Stimulated activated CD4-positive, alpha-beta T cell treated with anti-CD3 and anti-CD28 coated beads, Interleukin-2, amount 100 ng/mL, for 24 hours (primary cell): ENCODE results near the gene ART5.

Experiments used
- DNase-seq, 2 donors: peaks; one replicate each; pipeline ENCODE4 v3.0.0-alpha.2; 2020

Gene ART5, protein sequence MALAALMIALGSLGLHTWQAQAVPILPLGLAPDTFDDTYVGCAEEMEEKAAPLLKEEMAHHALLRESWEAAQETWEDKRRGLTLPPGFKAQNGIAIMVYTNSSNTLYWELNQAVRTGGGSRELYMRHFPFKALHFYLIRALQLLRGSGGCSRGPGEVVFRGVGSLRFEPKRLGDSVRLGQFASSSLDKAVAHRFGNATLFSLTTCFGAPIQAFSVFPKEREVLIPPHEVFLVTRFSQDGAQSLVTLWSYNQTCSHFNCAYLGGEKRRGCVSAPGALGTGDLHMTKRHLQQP

DNA sequence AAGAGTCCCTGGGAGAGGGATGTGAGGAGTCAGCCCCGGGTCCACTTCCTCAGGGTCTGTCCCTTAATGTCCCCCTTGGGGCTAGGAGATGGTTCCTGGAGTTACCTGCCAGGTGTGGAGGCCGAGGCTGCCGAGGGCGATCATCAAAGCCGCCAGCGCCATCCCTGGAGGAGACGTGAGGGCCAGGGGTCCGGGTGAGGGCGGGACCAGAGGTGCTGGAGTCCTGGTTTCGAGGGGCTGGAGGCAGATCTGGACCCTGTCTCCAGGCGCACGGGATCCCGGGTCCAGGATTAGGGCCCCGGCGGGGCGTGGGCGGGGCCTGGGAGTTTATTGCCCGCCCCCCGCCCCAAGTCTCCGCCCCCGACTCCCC is at the start of gene ART5:
ART5 (minus strand) TSS at position 292 of the 370 bp plus-strand sequence; CDS start at position 162, 130 bp downstream.
- DNase-seq, result no peak

DNA sequence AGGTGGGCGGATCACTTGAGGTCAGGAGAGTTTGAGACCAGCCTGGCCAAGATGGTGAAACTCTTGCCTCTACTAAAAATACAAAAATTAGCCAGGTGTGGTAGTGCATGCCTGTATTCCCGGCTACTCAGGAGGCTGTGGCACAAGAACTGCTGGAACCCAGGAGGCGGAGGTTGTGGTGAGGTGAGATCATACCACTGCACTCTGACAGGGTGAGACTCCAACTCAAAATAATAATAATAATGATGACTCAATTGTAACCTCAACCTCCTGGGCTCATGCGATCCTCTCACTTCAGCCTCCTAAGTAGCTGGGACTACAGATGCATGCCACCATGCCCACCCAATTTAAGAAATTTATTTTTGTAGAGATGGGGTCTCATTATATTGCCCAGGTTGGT is 45.0 kb upstream of the ART5 start:
- no peak for DNase-seq

DNA sequence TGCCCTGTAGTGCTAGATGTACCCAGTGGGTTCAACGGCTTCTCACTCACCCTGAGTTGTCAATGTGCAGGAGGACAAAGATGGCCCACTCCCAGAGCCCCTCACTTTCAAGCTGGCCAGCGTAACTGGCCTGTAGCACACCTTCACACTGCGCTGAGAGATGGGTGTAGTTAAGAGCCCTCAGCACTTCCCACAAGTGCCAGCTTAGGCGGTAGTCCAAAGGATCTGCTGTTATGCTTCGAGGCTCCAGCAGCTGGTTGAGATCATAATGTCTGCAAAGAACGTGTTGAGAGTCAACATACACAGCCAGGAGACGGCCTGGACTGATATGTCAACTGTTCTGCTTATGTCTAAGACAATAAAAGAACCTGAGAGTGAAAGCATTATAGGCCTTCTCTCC is 44.1 kb upstream of the ART5 start:
- DNase-seq, result no peak

DNA sequence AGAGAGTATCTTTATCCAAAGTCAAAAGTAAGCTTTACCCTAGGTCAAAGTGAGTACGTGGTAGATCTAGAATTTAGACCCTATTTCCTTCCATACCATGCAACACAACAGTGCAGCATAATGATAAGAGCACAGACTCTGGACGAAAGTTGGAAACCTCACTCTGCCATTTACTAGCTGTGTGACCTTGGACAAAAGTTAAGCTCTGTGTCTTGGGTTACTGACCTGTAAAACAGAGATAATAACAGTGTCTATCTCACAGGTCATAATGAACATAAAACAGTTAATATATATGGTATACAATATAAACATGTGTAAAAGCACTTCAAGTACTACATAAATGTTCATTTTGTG is 43.0 kb upstream of the ART5 start:
- no peak for DNase-seq

DNA sequence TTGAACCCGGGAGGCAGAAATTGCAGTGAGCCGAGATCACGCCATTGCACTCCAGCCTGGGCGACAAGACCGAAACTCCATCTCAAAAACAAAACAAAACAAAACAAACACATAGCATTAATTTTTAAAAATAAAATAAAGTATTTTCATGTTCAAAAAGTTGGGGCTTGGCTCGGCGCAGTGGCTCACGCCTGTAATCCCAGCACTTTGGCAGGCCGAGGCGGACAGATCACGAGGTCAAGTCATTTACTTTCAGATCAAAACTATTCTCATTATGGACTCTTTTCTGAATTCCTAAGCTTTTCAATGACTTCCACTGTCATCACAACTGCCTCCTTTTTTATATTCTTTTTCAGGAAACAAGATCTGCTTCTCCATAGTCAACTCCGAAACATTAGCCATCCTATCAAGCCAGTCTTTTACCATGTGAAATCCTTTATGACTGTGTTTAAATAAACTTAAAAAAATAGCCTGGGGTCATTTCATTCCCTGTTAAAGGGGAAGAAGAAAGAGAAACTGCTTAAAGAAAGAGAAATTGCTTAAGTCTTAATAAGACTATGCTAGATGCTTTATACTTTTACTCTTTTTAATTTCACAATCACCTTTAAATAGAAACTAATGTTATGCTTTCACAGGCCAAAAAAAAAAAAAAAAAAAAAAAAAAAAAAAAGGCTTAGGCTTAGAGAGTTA is 42.5 kb upstream of the ART5 start:
- no peak for DNase-seq

DNA sequence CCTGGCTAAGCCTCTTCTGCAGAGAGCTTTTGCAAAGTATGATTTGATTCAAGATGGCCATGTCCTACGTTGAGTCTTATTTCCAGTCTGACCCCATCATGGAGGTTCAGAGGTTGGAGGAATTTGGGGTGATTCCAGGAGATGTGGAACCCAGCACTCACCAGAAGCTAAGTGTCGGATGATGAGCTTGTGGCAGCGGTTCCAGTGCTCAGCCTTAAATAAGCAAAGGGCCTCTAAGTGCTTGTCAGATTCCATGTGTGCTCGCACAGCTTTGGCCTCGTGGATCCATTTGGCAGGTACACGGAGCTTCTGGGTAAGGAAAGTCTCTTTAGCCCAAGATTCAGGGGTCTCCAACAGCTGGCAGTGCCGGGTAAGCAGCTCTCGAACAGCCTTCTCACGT is 41.2 kb upstream of the ART5 start:
- no peak for DNase-seq

DNA sequence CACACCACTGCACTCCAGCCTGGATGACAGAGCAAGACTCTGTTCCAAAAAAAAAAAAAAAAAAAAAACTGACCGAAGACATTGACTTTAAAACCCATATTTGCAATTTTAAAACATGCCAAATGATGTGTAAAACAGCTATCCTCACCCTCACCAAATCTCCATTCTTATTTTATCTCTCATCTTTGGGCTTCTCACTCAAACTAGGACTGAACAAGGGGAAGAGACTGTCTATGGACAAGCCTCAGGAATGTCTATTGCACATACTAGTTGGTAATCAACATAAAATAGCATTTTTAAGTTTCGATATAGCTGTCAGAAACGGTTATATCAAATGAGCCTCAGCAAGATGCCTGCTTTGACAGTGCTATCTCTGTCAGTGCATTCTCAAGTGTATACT is 37.3 kb upstream of the ART5 start:
- DNase-seq, result no peak

DNA sequence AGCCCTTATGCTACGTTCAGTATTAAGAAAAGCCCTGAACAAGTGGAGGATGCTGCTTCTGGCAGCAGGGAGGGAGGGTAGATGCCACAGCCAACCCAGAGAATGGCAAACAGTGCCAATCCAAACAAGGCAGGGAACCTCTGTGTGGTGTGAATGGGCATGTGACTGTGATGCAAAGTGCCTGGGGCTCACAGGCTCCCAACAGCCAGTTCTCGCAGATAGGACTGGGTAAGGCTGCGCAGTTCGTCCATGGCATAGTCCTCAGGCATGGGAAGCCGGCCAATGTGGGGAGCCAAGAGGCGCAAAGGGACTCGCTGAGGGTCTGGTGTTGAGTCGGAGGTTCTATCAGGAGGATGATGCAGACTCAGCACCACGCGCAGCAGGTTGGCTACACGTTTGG is 34.2 kb upstream of the ART5 start:
- DNase-seq, result no peak

DNA sequence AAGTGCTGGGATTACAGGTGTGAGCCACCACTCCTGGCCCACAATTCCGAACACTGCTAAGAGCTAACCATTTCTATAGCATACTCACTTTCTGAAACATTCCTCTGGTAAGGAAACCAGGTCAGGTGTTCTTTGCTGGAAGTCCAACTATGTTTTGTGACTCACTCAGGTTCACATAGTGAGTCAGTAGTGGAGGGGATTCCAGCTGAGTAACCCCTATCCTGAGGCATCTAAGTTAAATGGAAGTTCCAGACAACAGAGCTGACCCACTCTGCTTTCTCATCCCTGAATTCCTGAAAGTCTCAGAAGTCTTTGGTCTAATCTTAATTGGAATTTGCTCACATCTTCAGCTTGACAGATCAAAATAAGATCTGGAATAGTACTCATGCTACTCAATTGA is 32.4 kb upstream of the ART5 start:
- DNase-seq, result no peak

DNA sequence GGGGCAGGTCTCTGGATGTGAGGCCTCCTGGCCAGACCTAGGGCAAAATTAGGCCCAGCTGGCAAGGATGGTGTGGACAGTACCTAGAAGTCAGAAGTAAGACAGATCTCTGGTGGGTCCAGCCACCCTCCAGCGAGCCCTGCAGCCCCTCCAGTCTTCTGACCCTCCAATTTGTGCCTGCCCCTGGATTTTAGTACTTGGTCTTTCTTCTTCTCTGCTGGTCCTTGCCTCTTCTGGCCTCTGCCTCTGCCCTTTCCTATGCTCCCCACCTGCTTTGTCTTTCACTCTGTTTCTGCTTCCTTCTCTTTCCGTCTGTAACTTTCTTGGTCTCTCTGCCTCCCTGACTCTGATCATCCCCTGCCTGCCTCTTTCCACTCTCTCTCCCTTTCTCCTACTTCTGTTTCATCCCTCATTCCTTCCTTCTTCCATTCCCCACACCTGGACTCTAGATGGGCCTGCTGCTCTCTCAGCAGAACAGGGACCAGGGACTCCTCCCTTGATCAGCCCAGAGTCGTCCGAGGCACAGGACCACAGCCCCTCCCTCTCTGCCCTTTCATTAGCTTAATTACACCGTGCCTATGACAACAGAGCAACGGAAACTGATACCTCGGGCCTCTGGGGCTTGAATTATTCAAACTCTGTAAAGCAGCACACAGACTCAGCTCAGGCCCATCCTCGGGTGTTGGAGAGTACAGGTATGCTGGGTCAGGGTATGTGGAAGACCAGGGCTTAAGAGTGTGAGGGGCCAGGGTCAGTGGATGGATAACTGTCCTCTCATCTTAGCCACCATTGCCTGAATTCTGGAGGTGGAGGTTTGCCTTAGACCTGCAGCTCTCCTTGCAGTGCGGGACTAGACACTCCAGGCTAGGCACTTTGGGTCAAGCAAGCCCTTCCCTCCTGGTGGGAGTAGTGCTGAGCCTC is 29.8 kb upstream of the ART5 start, which contains the start of gene CHRNA10:
CHRNA10 (minus strand) TSS at position 51 of the 921 bp plus-strand sequence. CDS start 72 bp downstream, outside the sequence.
- DNase-seq, result no peak

DNA sequence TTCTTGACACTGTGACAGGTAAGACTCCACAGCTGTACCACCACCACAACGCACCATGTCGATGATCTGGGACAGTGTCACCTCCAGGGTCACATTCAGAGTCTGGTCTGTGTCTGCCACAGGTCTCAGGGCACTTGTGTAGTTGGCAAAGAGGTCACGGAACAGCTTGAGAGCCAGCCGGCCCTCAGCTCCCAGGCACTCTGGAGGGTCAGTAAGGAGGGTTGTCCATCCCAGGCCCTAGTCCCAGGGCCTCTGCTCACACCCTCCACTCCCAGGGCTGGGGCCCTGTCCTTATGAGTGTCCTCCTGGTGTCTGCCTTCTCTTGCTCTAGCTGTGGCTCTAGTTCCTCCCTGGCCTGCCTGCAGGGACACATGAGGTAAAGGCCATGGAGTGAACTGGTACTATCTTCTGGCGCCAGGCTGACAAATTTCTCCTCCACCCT is 28.0 kb upstream of the ART5 start:
- DNase-seq, result no peak

DNA sequence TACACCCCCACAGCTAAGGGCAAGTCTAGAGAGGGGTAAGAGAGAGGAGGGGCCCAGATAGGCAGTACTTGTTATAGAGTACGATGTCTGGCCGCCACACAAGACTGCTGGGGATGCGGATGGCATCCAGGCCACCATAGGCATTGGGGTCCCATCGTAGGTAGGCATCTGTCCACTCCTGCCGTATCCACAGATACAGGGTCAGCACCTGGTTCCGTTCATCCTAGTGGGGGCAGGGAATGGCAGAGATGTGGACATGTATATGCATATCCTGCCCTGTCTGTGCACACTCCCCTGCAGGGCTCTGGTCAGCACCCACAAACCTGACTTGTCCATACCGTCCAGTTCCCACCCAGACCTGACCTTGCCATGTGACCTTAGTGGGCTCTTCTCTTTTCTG is 27.3 kb upstream of the ART5 start:
- DNase-seq, result no peak

DNA sequence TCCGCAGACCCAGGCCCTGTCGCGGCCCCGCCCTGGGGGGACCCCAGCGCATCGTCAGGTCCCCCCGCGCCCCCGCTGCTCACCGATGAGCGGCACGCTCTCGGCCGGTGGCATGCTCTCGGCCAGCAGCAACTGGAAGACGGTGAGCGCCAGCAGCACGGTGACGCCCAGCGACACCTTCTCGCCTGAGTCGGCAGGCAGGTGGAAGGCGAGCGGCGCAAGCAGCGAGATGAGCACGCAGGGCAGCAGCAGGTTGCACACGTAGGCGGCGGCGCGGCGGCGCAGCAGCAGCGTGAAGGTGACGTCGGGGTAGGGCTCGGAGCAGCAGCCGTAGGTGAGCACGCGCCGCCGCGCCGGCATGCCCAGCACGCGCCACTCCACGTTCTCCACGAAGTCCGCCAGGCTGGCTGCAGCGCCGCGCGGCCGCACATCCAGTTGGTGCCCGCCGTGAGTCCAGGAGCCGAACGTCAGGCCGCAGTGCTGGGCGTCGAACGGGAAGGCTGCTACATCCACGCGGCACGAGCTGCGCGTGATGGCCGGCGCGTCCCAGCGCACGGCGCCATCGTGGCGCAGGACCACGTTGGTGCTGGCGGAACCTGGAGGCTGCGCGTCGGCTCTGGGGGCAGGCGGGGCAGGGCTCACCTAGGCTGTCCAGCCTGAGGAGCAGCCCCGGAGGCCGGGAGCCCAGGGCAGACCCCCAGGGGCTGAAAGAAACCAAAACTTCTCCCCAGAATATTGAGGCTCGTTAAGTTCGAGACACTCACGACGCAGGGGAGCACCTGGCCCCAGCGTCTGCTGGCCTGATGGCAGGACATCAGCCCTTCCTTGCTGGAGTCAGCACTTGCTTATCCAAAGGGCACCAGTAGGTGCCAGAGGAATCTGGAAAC is 25.6 kb upstream of the ART5 start:
- no peak for DNase-seq

DNA sequence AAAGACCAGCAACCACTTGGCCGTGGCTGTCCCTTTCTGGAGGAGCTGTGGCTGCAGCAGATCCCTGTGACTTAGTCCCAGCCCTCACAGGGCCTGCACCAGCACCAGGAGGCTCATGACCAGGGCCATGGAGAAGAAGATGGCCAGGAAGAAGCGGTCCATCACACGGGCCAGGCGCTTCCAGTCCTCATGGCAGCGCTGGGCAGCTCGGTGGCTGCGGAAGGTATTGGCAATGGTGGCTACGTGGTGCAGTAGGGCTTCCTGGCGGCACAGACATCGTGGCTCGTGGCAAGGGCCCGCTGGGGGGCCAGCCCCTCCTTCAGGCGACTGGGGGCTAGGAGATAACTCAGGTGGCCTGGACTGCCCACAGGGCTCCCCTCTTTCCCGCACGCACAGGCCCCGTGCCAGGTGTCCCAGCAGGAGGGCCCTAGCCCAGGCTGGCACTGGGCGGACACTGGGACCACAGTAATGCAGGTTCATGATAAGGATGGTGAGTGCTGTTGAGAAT is 24.3 kb upstream of the ART5 start:
- no peak for DNase-seq

DNA sequence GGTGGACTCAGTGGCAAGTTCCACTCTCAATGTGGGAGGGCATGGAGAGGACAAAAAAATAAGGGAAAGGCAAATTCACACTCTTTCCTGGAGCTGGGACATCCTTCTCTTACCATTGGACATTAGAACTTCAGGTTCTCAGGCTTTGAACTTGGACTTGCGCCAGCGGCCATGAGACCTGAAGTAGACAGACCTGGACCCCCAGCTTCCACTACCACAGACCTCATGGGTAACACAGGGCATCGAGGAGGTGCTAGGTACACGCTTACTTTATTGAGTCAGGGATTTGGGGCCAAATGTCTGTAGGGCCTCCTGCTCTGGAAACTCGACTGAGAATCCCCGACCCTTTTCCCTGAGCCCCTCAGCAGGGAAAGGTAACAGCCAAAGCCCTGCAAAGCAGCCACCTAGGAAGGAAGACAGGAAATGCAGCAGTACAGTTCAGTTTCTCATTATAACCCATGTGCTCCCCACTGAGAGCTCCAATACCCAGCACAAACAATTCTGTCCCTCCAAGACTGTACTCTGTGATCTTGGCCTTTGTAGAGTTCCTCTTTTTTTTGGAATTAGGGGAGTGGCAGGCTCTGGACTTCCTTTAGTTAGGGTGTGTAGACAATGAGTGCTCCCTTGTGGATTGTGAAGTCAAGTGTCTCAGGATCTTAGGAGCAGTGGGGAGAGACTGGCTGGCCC is 23.7 kb upstream of the ART5 start:
- no peak for DNase-seq

DNA sequence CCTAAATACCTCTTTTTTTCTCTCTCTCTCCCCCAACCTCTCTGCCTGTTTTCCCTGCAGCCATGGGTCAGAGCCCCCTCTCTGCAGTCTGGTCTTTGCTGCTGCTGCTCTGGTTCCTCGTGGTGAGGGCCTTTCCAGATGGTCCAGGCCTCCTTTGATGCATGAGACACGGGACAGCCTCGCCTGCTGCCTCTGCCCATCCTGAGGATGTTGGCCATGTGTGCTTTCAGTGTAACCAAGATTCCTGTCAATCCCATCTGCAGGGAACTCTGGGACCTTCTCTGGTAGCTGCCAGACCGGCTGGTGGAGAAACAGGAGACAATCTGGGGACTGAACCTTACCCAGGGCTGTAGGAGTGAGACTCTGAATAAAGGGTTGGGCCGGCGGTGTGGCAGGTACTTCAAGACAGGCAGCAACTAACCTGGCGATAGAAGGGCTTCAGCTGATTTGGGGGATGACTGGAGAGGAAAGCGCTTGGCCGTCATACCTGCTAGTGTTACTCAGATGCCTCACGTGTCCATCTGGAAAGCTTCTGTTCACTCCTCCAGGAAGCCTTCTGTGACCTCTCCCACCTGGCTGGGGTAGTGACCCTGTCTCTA is 22.3 kb upstream of the ART5 start:
- no peak for DNase-seq

DNA sequence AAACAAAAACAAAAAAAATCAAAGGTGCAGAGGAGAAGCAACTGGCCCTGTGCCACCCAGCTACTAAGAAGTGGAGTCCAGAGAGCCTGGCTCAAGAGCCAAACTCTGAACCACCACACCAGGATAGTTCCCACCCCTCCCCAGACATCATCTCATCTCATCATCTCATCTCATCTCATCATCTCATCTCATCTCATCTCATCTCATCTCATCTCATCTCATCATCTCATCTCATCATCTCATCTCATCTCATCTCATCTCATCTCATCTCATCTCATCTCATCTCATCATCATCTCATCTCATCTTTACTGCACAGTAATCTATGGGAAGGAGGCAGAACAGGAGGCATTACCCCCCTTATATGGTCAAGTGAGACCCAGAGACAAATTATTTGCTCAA is 21.1 kb upstream of the ART5 start:
- no peak for DNase-seq

DNA sequence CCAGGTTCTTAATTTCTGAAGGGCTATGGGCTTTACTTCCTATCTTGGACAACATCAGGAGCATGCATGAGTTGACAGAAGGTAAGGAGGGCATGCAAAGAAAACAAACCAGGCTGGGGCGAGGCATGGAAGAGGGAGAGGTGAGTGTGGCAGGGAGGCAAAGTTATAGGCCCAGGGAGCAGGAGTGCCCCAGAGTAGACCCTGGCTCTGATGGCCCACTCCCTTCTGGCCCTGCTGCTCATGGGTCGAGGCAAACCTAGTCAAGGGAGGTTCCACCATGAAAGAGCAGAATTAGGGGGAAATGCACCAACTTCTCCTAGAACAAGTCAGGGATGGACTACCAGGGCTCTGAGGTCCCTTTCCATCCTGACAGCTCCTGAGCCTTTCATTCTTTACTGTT is 19.2 kb upstream of the ART5 start:
- DNase-seq, result no peak

DNA sequence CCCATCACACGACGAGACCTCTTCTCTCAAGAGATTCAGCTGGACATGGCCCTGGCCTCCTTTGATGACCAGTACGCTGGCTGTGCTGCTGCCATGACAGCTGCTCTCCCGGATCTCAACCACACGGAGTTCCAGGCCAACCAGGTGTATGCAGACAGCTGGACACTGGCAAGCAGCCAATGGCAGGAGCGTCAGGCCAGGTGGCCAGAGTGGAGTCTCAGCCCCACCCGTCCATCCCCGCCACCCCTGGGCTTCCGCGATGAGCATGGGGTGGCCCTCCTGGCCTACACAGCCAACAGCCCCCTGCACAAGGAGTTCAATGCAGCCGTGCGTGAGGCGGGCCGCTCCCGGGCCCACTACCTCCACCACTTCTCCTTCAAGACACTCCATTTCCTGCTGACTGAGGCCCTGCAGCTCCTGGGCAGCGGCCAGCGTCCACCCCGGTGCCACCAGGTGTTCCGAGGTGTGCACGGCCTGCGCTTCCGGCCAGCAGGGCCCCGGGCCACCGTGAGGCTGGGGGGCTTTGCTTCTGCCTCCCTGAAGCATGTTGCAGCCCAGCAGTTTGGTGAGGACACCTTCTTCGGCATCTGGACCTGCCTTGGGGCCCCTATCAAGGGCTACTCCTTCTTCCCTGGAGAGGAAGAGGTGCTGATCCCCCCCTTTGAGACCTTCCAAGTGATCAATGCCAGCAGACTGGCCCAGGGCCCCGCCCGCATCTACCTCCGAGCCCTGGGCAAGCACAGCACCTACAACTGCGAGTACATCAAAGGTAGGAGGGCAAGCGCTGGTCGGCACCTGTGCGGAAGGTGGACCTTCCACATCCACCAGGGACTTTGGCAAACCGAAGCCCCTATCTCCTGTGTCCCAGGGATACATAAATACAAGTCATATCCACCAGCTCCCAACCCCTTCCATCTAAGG is 18.1 kb upstream of the ART5 start:
- no peak for DNase-seq

DNA sequence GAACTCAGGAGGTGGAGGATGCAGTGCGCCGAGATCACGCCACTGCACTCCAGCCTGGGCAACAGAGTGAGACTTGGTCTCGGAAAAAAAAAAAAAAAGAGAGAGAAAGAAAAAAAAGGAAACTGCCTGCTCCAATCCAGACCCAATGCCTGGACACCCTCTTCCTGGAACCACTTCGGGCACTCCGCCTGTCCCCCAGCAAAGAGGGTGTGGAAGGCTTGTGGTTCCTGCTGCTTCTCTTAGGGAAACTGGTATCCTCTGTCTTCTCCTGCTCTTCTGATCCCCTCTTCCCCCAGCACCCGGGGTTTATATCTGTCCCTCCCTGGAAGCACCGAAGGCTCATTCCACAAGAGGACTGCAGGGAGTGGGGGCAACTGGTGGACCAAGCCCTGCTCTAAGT is 16.5 kb upstream of the ART5 start:
- DNase-seq, result no peak
